GM18507 (cell line): ENCODE measurements around the gene EZH1.
A peak's percentile ranks its signal among the peaks of the same experiment; 100 is the strongest.
"Not testable (repeated sequence)": the region's sequence is repeated elsewhere in the genome, so short reads cannot be mapped to it uniquely, and the experiment has no call there.

Experiments
- DNase-seq: peaks from one replicate; pipeline ENCODE4 v3.0.0; 2011; ENCODE audit warnings: low read depth; ENCODE audit not compliant: insufficient read length; ENCODE audit errors: extremely low spot score
- FAIRE-seq: peaks from 2 replicates; lab custom pipeline; 2011; peaks lifted over from hg19 to GRCh38; lab: Jason Lieb, UNC

The EZH1 gene

GRCh38 chr17:42773290-42774035 lies 28.6 kb upstream of the EZH1 start, which contains the start of gene VPS25:
VPS25 (plus strand) TSS chr17:42773449; CDS start chr17:42773476, 27 bp downstream.
- FAIRE-seq (peak; percentile 74), DNase-seq (peak; percentile 71)

GRCh38 chr17:42772945-42773289 lies 28.1 kb upstream of the EZH1 start:
- DNase-seq (no peak), FAIRE-seq (no peak)

- DNase-seq, FAIRE-seq: not testable (repeated sequence)
Measured at GRCh38 chr17:42769964-42770363, 25.1 kb upstream of the EZH1 start.

- DNase-seq, FAIRE-seq: not testable (repeated sequence)
Measured at GRCh38 chr17:42768006-42768405, 23.2 kb upstream of the EZH1 start.

- no peak for DNase-seq
- FAIRE-seq, result no peak
Measured at GRCh38 chr17:42767512-42767911, 22.7 kb upstream of the EZH1 start.

GRCh38 chr17:42766124-42766523 lies 21.3 kb upstream of the EZH1 start:
- DNase-seq (no peak), FAIRE-seq (no peak)

- DNase-seq, result no peak
- no peak for FAIRE-seq
Measured at GRCh38 chr17:42761638-42762037, 16.8 kb upstream of the EZH1 start.

GRCh38 chr17:42760652-42761581 lies 16.1 kb upstream of the EZH1 start, which contains the start of gene RAMP2:
RAMP2 (plus strand) TSS chr17:42761227; CDS start chr17:42761262, 35 bp downstream.
- DNase-seq (no peak), FAIRE-seq (no peak)

GRCh38 chr17:42759982-42760651 lies 15.3 kb upstream of the EZH1 start:
- DNase-seq, result no peak
- peak; percentile 78 for FAIRE-seq

GRCh38 chr17:42754782-42755181 lies 9.9 kb upstream of the EZH1 start:
- no peak for FAIRE-seq
- no peak for DNase-seq

- no peak for DNase-seq
- no peak for FAIRE-seq
Measured at GRCh38 chr17:42751628-42752027, 6.8 kb upstream of the EZH1 start.

GRCh38 chr17:42750739-42751344 lies 6.0 kb upstream of the EZH1 start:
- FAIRE-seq, result no peak

GRCh38 chr17:42748908-42749798 lies 4.3 kb upstream of the EZH1 start:
- FAIRE-seq (no peak), DNase-seq (no peak)

More at GRCh38 chr17:42750739-42751344, 6.0 kb upstream of the EZH1 start:
- DNase-seq, result no peak

GRCh38 chr17:42748202-42748907 lies 3.5 kb upstream of the EZH1 start:
- FAIRE-seq, result no peak
- DNase-seq, result no peak

GRCh38 chr17:42744283-42744805 lies 496 bp downstream of the EZH1 start:
- FAIRE-seq (no peak), DNase-seq (no peak)

GRCh38 chr17:42743595-42744282 lies 1.1 kb downstream of the EZH1 start:
- DNase-seq (no peak), FAIRE-seq (peak; percentile 21)

- not testable (repeated sequence) for DNase-seq, FAIRE-seq
Measured at GRCh38 chr17:42742916-42743315, 1.9 kb downstream of the EZH1 start.
